ENCODE data around the gene GYG1. TPM values are rescaled to one million over a fixed set of nuclear protein-coding genes. Genes with fewer than 3 reads are reported as not detected.
A peak's percentile ranks its signal among the peaks of the same experiment; 100 is the strongest.

GYG1 gene
- total and polyA plus RNA-seq, 8 donors = 21.5 to 37.8 (median 22.6) TPM

- TF ChIP-seq, protein P1, sequence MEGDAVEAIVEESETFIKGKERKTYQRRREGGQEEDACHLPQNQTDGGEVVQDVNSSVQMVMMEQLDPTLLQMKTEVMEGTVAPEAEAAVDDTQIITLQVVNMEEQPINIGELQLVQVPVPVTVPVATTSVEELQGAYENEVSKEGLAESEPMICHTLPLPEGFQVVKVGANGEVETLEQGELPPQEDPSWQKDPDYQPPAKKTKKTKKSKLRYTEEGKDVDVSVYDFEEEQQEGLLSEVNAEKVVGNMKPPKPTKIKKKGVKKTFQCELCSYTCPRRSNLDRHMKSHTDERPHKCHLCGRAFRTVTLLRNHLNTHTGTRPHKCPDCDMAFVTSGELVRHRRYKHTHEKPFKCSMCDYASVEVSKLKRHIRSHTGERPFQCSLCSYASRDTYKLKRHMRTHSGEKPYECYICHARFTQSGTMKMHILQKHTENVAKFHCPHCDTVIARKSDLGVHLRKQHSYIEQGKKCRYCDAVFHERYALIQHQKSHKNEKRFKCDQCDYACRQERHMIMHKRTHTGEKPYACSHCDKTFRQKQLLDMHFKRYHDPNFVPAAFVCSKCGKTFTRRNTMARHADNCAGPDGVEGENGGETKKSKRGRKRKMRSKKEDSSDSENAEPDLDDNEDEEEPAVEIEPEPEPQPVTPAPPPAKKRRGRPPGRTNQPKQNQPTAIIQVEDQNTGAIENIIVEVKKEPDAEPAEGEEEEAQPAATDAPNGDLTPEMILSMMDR (IDR thresholded peaks at IDR 0.05) = peak in 2 of 4 donors; percentile 26 to 31
- H3K4me1 ChIP-seq = peaks cover 0 to 6% (median 0%) of the 10 kb centered on the region in 3 donors
- H3K9me3 ChIP-seq = no peaks in the 10 kb centered on the region
- ATAC-seq = peak; percentile 60 to 87 (median 82)
- no peak overlapping the region for H3K4me3 ChIP-seq
- no peak overlapping the region for H3K27ac ChIP-seq
- 52 to 54% methylated on average over 12 of the region's 12 CpGs for WGBS, 2 donors
- DNase-seq = peak in 3 of 6 donors; percentile 43 to 59 (median 52)
- FAIRE-seq = peak; percentile 87
- H3K27me3 ChIP-seq = no peaks in the 10 kb centered on the region
- no peaks in the 10 kb centered on the region for H3K36me3 ChIP-seq
- intact Hi-C loops (cut with DNase I) = loop anchor here in 2 of 3 donors (5.0 to 10.0 kb wide), 2 partner anchors 159 to 322 kb away; no protein-coding TSS in a partner anchor
These were observed 35.6 kb upstream of the GYG1 start for GRCh38 chr3:148955544-148956346.

- intact Hi-C loops (cut with DNase I) = loop anchor here in 2 of 3 donors (5.0 to 10.0 kb wide), 2 partner anchors 157 to 320 kb away; no protein-coding TSS in a partner anchor
- TF ChIP-seq, protein P1 (IDR thresholded peaks at IDR 0.05) = no peak
- no peak overlapping the region for H3K27ac ChIP-seq
These were observed 33.8 kb upstream of the GYG1 start for GRCh38 chr3:148957586-148957985.

GRCh38 chr3:148958696-148959095, 32.6 kb upstream of the GYG1 start:
- H3K4me1 ChIP-seq = peaks cover 0 to 6% (median 0%) of the 10 kb centered on the region in 3 donors
- WGBS, 2 donors = 12 to 16% methylated on average over 1 of the region's 1 CpG
- H3K27ac ChIP-seq = no peak overlapping the region
- no peak overlapping the region for H3K4me3 ChIP-seq
- no peak for DNase-seq
- intact Hi-C loops (cut with DNase I) = loop anchor here in 2 of 3 donors (5.0 to 10.0 kb wide), 2 partner anchors 156 to 319 kb away; no protein-coding TSS in a partner anchor
- no peaks in the 10 kb centered on the region for H3K9me3 ChIP-seq
- no peaks in the 10 kb centered on the region for H3K36me3 ChIP-seq
- FAIRE-seq = no peak
- TF ChIP-seq, protein P1 (IDR thresholded peaks at IDR 0.05) = no peak
- H3K27me3 ChIP-seq = no peaks in the 10 kb centered on the region
- peak in 1 of 4 donors; percentile 15 for ATAC-seq

More at GRCh38 chr3:148957586-148957985, 33.8 kb upstream of the GYG1 start:
- H3K4me3 ChIP-seq = no peak overlapping the region
- H3K9me3 ChIP-seq = no peaks in the 10 kb centered on the region
- H3K27me3 ChIP-seq = no peaks in the 10 kb centered on the region
- no peaks in the 10 kb centered on the region for H3K36me3 ChIP-seq
- no peak for FAIRE-seq
- no peak for ATAC-seq
- peaks cover 0 to 6% (median 0%) of the 10 kb centered on the region in 3 donors for H3K4me1 ChIP-seq
- 67 to 73% methylated on average over 2 of the region's 2 CpGs for WGBS, 2 donors
- DNase-seq = no peak

- peak in 2 of 4 donors; percentile 39 to 45 for ATAC-seq
- H3K27ac ChIP-seq = no peak overlapping the region
- peaks cover 0 to 4% (median 0%) of the 10 kb centered on the region in 3 donors for H3K4me1 ChIP-seq
- no peak overlapping the region for H3K4me3 ChIP-seq
- no peaks in the 10 kb centered on the region for H3K9me3 ChIP-seq
- intact Hi-C loops (cut with DNase I) = loop anchor here in 1 of 3 donors (10.0 kb wide), 1 partner anchor 312 kb away; no protein-coding TSS in a partner anchor
- FAIRE-seq = no peak
- 77 to 79% methylated on average over 1 of the region's 1 CpG for WGBS, 2 donors
- TF ChIP-seq, protein P1 (IDR thresholded peaks at IDR 0.05) = no peak
- H3K36me3 ChIP-seq = no peaks in the 10 kb centered on the region
- DNase-seq = no peak
- no peaks in the 10 kb centered on the region for H3K27me3 ChIP-seq
These were observed 28.8 kb upstream of the GYG1 start for GRCh38 chr3:148962513-148962912.
